ENCODE results near the gene PHF21B.

PHF21B gene

GRCh38 chr22:44834065-44834464 lies 175.7 kb downstream of the PHF21B start:
- DNase-seq: no peak

GRCh38 chr22:44831885-44832284 lies 177.9 kb downstream of the PHF21B start:
- DNase-seq: no peak
